Glutamatergic neuron (in vitro differentiated cells): ENCODE measurements around the gene TMPRSS2. TPM values are rescaled to one million over a fixed set of nuclear protein-coding genes. Genes with fewer than 3 reads are reported as not detected.

Experiments
- DNase-seq: peaks from one replicate; pipeline ENCODE4 v3.0.0; 2022
- H3K27ac Mint-ChIP-seq: one replicate; pipeline ENCODE4 v1.8.0; 2020; ENCODE audit warnings: mild to moderate bottlenecking, mixed read lengths, inconsistent platforms; ENCODE audit not compliant: unreplicated experiment
- H3K27me3 Mint-ChIP-seq: one replicate; pipeline ENCODE4 v1.8.0; 2020; ENCODE audit warnings: mild to moderate bottlenecking, moderate library complexity, mixed read lengths, inconsistent platforms; ENCODE audit not compliant: unreplicated experiment
- H3K36me3 Mint-ChIP-seq: one replicate; pipeline ENCODE4 v1.8.0; 2020; ENCODE audit warnings: mild to moderate bottlenecking, mixed read lengths, inconsistent platforms; ENCODE audit not compliant: unreplicated experiment
- H3K4me1 Mint-ChIP-seq: one replicate; pipeline ENCODE4 v1.8.0; 2020; ENCODE audit warnings: mild to moderate bottlenecking, low read depth, mixed read lengths, inconsistent platforms; ENCODE audit not compliant: unreplicated experiment
- H3K4me3 Mint-ChIP-seq: one replicate; pipeline ENCODE4 v1.8.0; 2020; ENCODE audit warnings: mild to moderate bottlenecking, mixed read lengths, inconsistent platforms; ENCODE audit not compliant: unreplicated experiment
- H3K9me3 Mint-ChIP-seq: one replicate; pipeline ENCODE4 v1.8.0; 2020; ENCODE audit warnings: mild to moderate bottlenecking, moderate library complexity, mixed read lengths, inconsistent platforms; ENCODE audit not compliant: unreplicated experiment
- total RNA-seq: library from RNA; stranded (reverse); fragmentation: NEBNext Ultra II Directional; extraction: Animal tissue kit (Norgen Biotek cat#: 25700); gene quantifications from one replicate; pipeline ENCODE4 v1.2.1, GENCODE V29; 2021; ENCODE audit not compliant: unreplicated experiment
- TF ChIP-seq, protein P1 (sequence below): fragments of 200-600 bp; sonication (generic); IDR thresholded peaks from one replicate; pipeline ENCODE4 v1.5.0; 2021; ENCODE audit not compliant: partially characterized antibody, unreplicated experiment

Gene TMPRSS2
- total RNA-seq, 1 donor from 2014 or later = not detected

DNA sequence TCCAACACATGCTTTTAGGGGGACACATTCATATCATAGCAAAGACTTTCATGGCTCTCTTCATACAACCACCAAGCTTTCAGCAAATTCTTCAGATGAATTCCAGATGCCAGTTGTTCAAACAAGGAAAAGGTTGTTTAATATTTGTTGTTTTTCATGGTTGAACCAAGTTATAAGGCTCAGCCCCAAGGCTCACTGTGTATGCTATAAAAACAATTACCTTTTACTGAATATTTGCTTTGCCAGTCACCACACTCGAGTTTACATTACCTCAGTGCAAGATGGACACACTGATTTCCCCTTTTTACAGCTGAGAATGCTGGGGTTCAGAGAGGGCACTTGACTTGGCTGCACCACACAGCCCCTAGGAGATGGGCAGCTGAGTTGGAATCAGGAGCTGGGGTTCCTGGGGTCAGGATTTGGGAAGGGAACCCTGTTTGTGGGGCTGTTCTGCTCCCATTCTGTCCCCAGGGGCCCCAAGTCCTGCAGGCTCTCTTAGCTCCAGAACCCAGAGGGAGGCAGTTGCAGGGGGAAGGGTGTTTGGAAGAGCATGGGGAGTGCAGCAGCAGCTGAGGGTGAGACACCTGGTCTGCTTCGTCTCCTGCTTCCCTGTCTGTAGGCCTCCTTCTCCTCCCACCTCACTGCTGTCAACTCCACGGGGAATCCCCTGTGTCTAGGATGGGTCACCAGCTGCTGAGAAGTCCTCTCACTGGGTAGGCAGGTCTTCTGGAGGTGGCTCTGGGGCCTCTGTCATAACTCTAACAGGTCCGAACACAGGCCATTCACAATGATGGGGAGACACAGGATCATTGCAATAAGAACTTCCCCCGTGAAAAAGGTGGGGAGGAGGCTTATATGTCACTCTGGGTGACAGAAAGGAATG is 12.8 kb upstream of the TMPRSS2 start:
- H3K36me3 Mint-ChIP-seq = no peaks in the 10 kb centered on the region
- no peaks in the 10 kb centered on the region for H3K9me3 Mint-ChIP-seq
- DNase-seq = no peak
- TF ChIP-seq, protein P1, sequence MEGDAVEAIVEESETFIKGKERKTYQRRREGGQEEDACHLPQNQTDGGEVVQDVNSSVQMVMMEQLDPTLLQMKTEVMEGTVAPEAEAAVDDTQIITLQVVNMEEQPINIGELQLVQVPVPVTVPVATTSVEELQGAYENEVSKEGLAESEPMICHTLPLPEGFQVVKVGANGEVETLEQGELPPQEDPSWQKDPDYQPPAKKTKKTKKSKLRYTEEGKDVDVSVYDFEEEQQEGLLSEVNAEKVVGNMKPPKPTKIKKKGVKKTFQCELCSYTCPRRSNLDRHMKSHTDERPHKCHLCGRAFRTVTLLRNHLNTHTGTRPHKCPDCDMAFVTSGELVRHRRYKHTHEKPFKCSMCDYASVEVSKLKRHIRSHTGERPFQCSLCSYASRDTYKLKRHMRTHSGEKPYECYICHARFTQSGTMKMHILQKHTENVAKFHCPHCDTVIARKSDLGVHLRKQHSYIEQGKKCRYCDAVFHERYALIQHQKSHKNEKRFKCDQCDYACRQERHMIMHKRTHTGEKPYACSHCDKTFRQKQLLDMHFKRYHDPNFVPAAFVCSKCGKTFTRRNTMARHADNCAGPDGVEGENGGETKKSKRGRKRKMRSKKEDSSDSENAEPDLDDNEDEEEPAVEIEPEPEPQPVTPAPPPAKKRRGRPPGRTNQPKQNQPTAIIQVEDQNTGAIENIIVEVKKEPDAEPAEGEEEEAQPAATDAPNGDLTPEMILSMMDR = no peak
- no peak overlapping the region for H3K4me3 Mint-ChIP-seq
- no peak overlapping the region for H3K27ac Mint-ChIP-seq
- H3K4me1 Mint-ChIP-seq = no peaks in the 10 kb centered on the region
- peaks cover 4% of the 10 kb centered on the region for H3K27me3 Mint-ChIP-seq

DNA sequence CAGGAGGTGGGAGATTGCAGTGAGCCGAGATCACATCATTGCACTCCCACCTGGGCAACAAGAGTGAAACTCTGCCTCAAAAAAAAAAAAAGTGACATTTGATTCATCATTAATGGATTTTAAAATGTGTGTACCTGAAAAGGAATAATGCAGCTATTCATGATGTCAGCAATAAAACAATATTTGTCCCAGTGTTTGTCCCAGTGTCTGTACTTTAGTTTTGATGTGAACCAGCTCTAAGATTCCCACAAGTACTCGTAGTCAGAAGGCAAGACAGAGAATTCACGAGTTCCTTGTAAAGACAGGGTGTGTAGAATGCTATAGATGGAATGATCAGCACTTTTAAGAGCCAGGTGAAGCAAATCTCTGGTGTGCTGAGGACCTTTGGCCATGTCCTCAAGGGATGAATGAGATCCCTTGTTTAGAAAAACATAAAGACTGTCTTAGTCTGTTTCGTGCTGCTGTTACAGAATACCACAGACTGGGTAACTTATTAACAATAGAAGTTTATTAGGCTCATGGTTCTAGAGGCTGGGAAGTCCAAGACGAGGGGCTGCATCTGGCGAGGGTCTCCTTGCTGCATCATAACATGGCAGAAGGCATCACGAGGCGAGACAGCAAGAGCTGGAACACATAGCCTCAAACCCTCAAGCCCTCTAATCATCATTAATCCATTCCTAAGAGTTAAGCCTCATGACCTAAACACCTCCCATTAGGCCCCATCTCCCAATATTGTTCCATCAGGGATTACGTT is 12.0 kb upstream of the TMPRSS2 start:
- H3K4me3 Mint-ChIP-seq = no peak overlapping the region
- H3K9me3 Mint-ChIP-seq = no peaks in the 10 kb centered on the region
- no peaks in the 10 kb centered on the region for H3K36me3 Mint-ChIP-seq
- H3K27ac Mint-ChIP-seq = no peak overlapping the region
- H3K4me1 Mint-ChIP-seq = no peaks in the 10 kb centered on the region
- peaks cover 4% of the 10 kb centered on the region for H3K27me3 Mint-ChIP-seq
- no peak for DNase-seq
- TF ChIP-seq, protein P1 = no peak

DNA sequence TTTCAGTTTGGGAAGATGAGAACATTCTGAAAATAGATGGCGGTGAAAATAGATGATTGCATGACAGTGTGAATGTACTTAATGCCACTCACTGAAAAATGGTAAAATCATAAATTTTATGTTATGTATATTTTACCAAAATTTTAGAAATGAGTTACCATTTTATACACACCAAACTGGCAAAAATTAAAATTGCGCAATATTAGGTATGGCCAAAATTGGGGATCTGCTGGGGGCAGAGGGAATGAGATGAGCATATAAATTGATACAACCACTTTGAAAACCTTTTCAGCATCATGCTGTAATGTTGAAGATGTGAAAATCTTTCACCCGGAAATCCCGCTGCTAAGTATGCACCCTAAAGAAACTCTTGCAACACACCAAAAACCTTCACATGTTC is 10.8 kb upstream of the TMPRSS2 start:
- TF ChIP-seq, protein P1 = no peak
- Mint-ChIP-seq H3K27me3 (peaks cover 4% of the 10 kb centered on the region), H3K27ac (no peak overlapping the region), H3K9me3 (no peaks in the 10 kb centered on the region), H3K36me3 (no peaks in the 10 kb centered on the region), H3K4me1 (no peaks in the 10 kb centered on the region), H3K4me3 (no peak overlapping the region)
- no peak for DNase-seq

DNA sequence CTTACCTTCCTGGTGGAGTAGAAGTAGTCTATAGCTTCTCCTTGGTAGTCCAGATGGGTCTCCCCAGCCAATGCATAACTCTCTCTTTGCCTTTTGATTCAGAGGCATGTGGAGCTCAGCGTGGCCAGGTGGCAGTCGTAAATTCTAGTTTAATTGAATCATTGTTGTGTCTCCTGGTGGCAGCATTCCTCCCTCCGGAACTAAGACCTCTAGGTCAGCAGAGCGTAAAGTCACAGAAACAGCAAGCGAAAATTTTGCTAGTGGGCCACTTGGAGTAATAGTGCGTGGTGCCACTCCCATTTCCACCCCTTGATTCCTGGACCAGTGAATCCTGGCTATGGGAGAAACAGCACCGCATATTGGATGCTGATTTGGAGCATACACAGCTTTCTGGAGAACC is 3.9 kb upstream of the TMPRSS2 start:
- Mint-ChIP-seq H3K4me3 (no peak overlapping the region), H3K27me3 (peaks cover 8% of the 10 kb centered on the region), H3K4me1 (peaks cover 4% of the 10 kb centered on the region), H3K9me3 (no peaks in the 10 kb centered on the region), H3K36me3 (no peaks in the 10 kb centered on the region), H3K27ac (no peak overlapping the region)
- TF ChIP-seq, protein P1 = no peak
- no peak for DNase-seq

DNA sequence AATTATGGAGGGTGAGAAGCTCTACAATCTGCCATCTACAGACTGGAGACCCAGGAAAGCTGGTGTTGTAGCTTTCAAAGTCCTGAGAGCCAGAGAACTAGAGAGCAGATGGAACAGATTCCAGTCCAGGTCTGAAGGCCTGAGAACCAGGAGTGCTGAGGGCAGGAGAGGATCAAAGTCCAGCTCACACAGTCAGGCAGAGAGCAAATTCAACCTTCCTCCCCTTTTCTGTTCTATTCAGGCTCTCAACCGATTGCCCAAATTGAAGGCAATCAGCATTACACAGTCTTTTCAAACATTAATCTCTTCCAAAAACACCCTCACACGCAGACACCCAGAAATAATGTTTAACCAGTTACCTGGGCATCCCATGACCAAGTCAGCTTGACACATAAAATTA is 2.5 kb upstream of the TMPRSS2 start:
- H3K27me3 Mint-ChIP-seq = peaks cover 12% of the 10 kb centered on the region
- no peak for DNase-seq
- H3K4me3 Mint-ChIP-seq = no peak overlapping the region
- H3K27ac Mint-ChIP-seq = no peak overlapping the region
- TF ChIP-seq, protein P1 = no peak
- H3K36me3 Mint-ChIP-seq = no peaks in the 10 kb centered on the region
- H3K4me1 Mint-ChIP-seq = peaks cover 4% of the 10 kb centered on the region
- H3K9me3 Mint-ChIP-seq = no peaks in the 10 kb centered on the region
